GM23248 (cell line): ENCODE data around the gene FMN2. TPM values are rescaled to one million over a fixed set of nuclear protein-coding genes. Genes with fewer than 3 reads are reported as not detected.

Experiments
- DNase-seq: peaks from one replicate; pipeline ENCODE4 v3.0.0-alpha.2; 2015
- H2AFZ ChIP-seq: fragments of 200-600 bp; sonication (generic); 2 replicates; pipeline ENCODE4 v1.6.1; 2016; ENCODE audit warnings: antibody characterized with exemption
- H3F3A ChIP-seq: fragments of 200-600 bp; sonication (generic); 2 replicates; pipeline ENCODE4 v1.6.1; 2016; ENCODE audit warnings: mild to moderate bottlenecking, antibody characterized with exemption, mixed run types; ENCODE audit not compliant: insufficient read depth
- H3K27ac ChIP-seq: fragments of 200-600 bp; sonication (generic); 2 replicates; pipeline ENCODE4 v1.5.1; 2016; ENCODE audit warnings: mild to moderate bottlenecking
- H3K27me3 ChIP-seq: fragments of 200-600 bp; sonication (generic); replicated peaks from 2 replicates; pipeline ENCODE4 v1.6.1; 2016; ENCODE audit warnings: mild to moderate bottlenecking; ENCODE audit not compliant: insufficient read depth
- H3K36me3 ChIP-seq: fragments of 200-600 bp; sonication (generic); 2 replicates; pipeline ENCODE4 v1.6.1; 2016; ENCODE audit warnings: low read depth, mild to moderate bottlenecking
- H3K4me1 ChIP-seq: fragments of 200-600 bp; sonication (generic); 2 replicates; pipeline ENCODE4 v1.6.1; 2016; ENCODE audit warnings: mild to moderate bottlenecking; ENCODE audit not compliant: insufficient read depth
- H3K4me2 ChIP-seq: fragments of 200-600 bp; sonication (generic); one replicate; pipeline ENCODE4 v1.6.1; 2016; ENCODE audit warnings: mild to moderate bottlenecking; ENCODE audit not compliant: unreplicated experiment
- H3K4me3 ChIP-seq: fragments of 200-600 bp; sonication (generic); 2 replicates; pipeline ENCODE4 v1.5.1; 2016; ENCODE audit warnings: mild to moderate bottlenecking
- H3K79me2 ChIP-seq: fragments of 200-600 bp; sonication (generic); 2 replicates; pipeline ENCODE4 v1.6.1; 2016; ENCODE audit warnings: mild to moderate bottlenecking; ENCODE audit not compliant: insufficient read depth
- H3K9ac ChIP-seq: fragments of 200-600 bp; sonication (generic); 2 replicates; pipeline ENCODE4 v1.6.1; 2016; ENCODE audit warnings: mild to moderate bottlenecking
- H3K9me2 ChIP-seq: fragments of 200-600 bp; sonication (generic); 2 replicates; pipeline ENCODE4 v1.6.1; 2016; ENCODE audit warnings: mixed run types, mild to moderate bottlenecking, moderate library complexity; ENCODE audit not compliant: insufficient read depth
- H3K9me3 ChIP-seq: fragments of 200-600 bp; sonication (generic); one replicate; pipeline ENCODE4 v1.6.1; 2017; ENCODE audit warnings: low read depth
- H4K20me1 ChIP-seq: fragments of 200-600 bp; sonication (generic); 2 replicates; pipeline ENCODE4 v1.6.0; 2016; ENCODE audit not compliant: insufficient read depth
- EZH2 ChIP-seq: fragments of 200-600 bp; sonication (generic); IDR thresholded peaks from 2 replicates; pipeline ENCODE4 v1.6.1; 2018; ENCODE audit warnings: antibody characterized with exemption, mild to moderate bottlenecking; ENCODE audit not compliant: insufficient read depth, poor library complexity, severe bottlenecking
- EZH2phosphoT487 ChIP-seq: fragments of 200-600 bp; sonication (generic); IDR thresholded peaks from 2 replicates; pipeline ENCODE4 v1.6.1; 2018; ENCODE audit warnings: antibody characterized with exemption, moderate library complexity, mild to moderate bottlenecking, low read depth; ENCODE audit not compliant: insufficient read depth
- WGBS, 2 experiments: methylation state at CpG; one replicate each; pipeline ENCODE4 v1.1.6; 2015 to 2017; ENCODE audit warnings: low lambda C conversion rate in 2 of 2, low coverage in 1 of 2; ENCODE audit errors: missing lambda C conversion rate in 2 of 2; 5-methylcytosine and 5-hydroxymethylcytosine counted together
- in situ Hi-C: fragments of 300-500 bp; cut with MboI; formaldehyde crosslinking; loops from 2 replicates; pipeline ENCODE4 v1.15.0; 2020
- polyA plus RNA-seq: library from polyadenylated mRNA; unstranded; fragments of >200 nt; fragmentation: Nextera tagmentation; extraction: Ambion mirVana; gene quantifications from 2 replicates; pipeline ENCODE4 v1.2.1, GENCODE V29; 2016
- total RNA-seq: library from RNA; depleted of rRNA; stranded (reverse); fragments of >200 nt; shearing (Covaris generic); gene quantifications from 2 replicates; pipeline ENCODE4 v1.2.3, GENCODE V29; 2014

FMN2 gene
- total and polyA plus RNA-seq, 2 experiments from 2014 or later = 78.2 to 114 TPM

GRCh38 chr1:240073097-240073496 is 18.6 kb upstream of the FMN2 start:
- no peak for TF ChIP-seq EZH2phosphoT487
- TF ChIP-seq EZH2 = no peak
- no peaks in the 10 kb centered on the region for H3K27me3 ChIP-seq
- 81 to 84% methylated on average over 3 of the region's 3 CpGs for WGBS, 2 experiments
- H4K20me1 ChIP-seq = no peaks in the 10 kb centered on the region
- no peaks in the 10 kb centered on the region for H3K9me3 ChIP-seq
- no peaks in the 10 kb centered on the region for H3F3A ChIP-seq
- H2AFZ ChIP-seq = no peak overlapping the region
- in situ Hi-C loops = no loop called here
- no peak overlapping the region for H3K4me2 ChIP-seq
- no peak overlapping the region for H3K27ac ChIP-seq
- H3K79me2 ChIP-seq = no peaks in the 10 kb centered on the region
- no peak for DNase-seq
- no peaks in the 10 kb centered on the region for H3K4me1 ChIP-seq
- no peaks in the 10 kb centered on the region for H3K36me3 ChIP-seq
- no peaks in the 10 kb centered on the region for H3K9me2 ChIP-seq
- no peak overlapping the region for H3K4me3 ChIP-seq
- no peak overlapping the region for H3K9ac ChIP-seq

GRCh38 chr1:240074422-240074821 is 17.3 kb upstream of the FMN2 start:
- H2AFZ ChIP-seq = 0 out of 2 replicates have a peak overlapping the region, but pooled peaks have one; percentile 11

GRCh38 chr1:240074908-240075307 is 16.8 kb upstream of the FMN2 start:
- no peak for DNase-seq
- H3K9ac ChIP-seq = no peak overlapping the region
- H3F3A ChIP-seq = no peaks in the 10 kb centered on the region
- H3K27me3 ChIP-seq = no peaks in the 10 kb centered on the region
- no peaks in the 10 kb centered on the region for H3K79me2 ChIP-seq
- in situ Hi-C loops = no loop called here
- no peak overlapping the region for H3K4me2 ChIP-seq
- H3K9me2 ChIP-seq = no peaks in the 10 kb centered on the region
- WGBS, 2 experiments = 53 to 60% methylated on average over 3 of the region's 3 CpGs
- TF ChIP-seq EZH2 (no peak), EZH2phosphoT487 (no peak)
- H2AFZ ChIP-seq = 0 out of 2 replicates have a peak overlapping the region, but pooled peaks have one; percentile 11
- no peaks in the 10 kb centered on the region for H3K4me1 ChIP-seq
- no peak overlapping the region for H3K4me3 ChIP-seq
- H3K9me3 ChIP-seq = no peaks in the 10 kb centered on the region
- no peaks in the 10 kb centered on the region for H4K20me1 ChIP-seq
- no peak overlapping the region for H3K27ac ChIP-seq
- H3K36me3 ChIP-seq = no peaks in the 10 kb centered on the region

More at GRCh38 chr1:240074422-240074821, 17.3 kb upstream of the FMN2 start:
- H4K20me1 ChIP-seq = no peaks in the 10 kb centered on the region
- no peak for DNase-seq
- no peaks in the 10 kb centered on the region for H3K36me3 ChIP-seq
- H3K79me2 ChIP-seq = no peaks in the 10 kb centered on the region
- no peak overlapping the region for H3K4me2 ChIP-seq
- H3K9ac ChIP-seq = no peak overlapping the region
- in situ Hi-C loops = no loop called here
- H3K27me3 ChIP-seq = no peaks in the 10 kb centered on the region
- H3K4me3 ChIP-seq = no peak overlapping the region
- H3K9me2 ChIP-seq = no peaks in the 10 kb centered on the region
- H3K9me3 ChIP-seq = no peaks in the 10 kb centered on the region
- no peaks in the 10 kb centered on the region for H3K4me1 ChIP-seq
- H3F3A ChIP-seq = no peaks in the 10 kb centered on the region
- TF ChIP-seq EZH2 = no peak
- 60 to 61% methylated on average over 5 of the region's 5 CpGs for WGBS, 2 experiments
- no peak overlapping the region for H3K27ac ChIP-seq

GRCh38 chr1:240084337-240084736 is 7.3 kb upstream of the FMN2 start:
- TF ChIP-seq EZH2 (no peak), EZH2phosphoT487 (no peak)
- no peaks in the 10 kb centered on the region for H3K79me2 ChIP-seq
- in situ Hi-C loops = no loop called here
- H3K27me3 ChIP-seq = no peaks in the 10 kb centered on the region
- no peaks in the 10 kb centered on the region for H4K20me1 ChIP-seq
- peaks cover 20% of the 10 kb centered on the region for H3K4me1 ChIP-seq
- no peak overlapping the region for H3K4me3 ChIP-seq
- no peaks in the 10 kb centered on the region for H3K36me3 ChIP-seq
- H2AFZ ChIP-seq = no peak overlapping the region
- H3K4me2 ChIP-seq = no peak overlapping the region
- 36 to 69% methylated on average over 1 of the region's 1 CpG for WGBS, 2 experiments
- H3F3A ChIP-seq = peaks cover 16% of the 10 kb centered on the region
- peaks cover 4% of the 10 kb centered on the region; the same call in 1 of the 2 replicates for H3K9me2 ChIP-seq
- no peak for DNase-seq
- H3K9me3 ChIP-seq = no peaks in the 10 kb centered on the region
- H3K9ac ChIP-seq = no peak overlapping the region
- no peak overlapping the region for H3K27ac ChIP-seq

GRCh38 chr1:240084749-240085148 is 6.9 kb upstream of the FMN2 start:
- Histone ChIP-seq H3F3A (peaks cover 20% of the 10 kb centered on the region), H3K4me1 (peaks cover 20% of the 10 kb centered on the region), H3K9me3 (no peaks in the 10 kb centered on the region), H3K27me3 (no peaks in the 10 kb centered on the region), H3K4me2 (no peak overlapping the region), H3K79me2 (no peaks in the 10 kb centered on the region), H4K20me1 (no peaks in the 10 kb centered on the region), H3K4me3 (no peak overlapping the region), H3K9ac (no peak overlapping the region), H2AFZ (no peak overlapping the region), H3K27ac (no peak overlapping the region), H3K9me2 (peaks cover 4% of the 10 kb centered on the region; the same call in 1 of the 2 replicates), H3K36me3 (no peaks in the 10 kb centered on the region)
- WGBS, 2 experiments = 89 to 93% methylated on average over 8 of the region's 8 CpGs
- no peak for TF ChIP-seq EZH2
- no peak for TF ChIP-seq EZH2phosphoT487
- no peak for DNase-seq
- in situ Hi-C loops = no loop called here
